GM20000 (cell line): ENCODE results near the gene TMCC2.

Source experiments
- DNase-seq: peaks from one replicate; pipeline ENCODE4 v3.0.0; 2012; ENCODE audit warnings: low spot score
- TF ChIP-seq, protein P1 (sequence below): IDR thresholded peaks from 2 replicates; pipeline ENCODE4 v1.5.1; 2012; ENCODE audit warnings: mild to moderate bottlenecking, control low read depth; ENCODE audit errors: extremely low read depth, missing control alignments

The TMCC2 gene

GRCh38 chr1:205257735-205258134 is 30.0 kb downstream of the TMCC2 start:
- TF ChIP-seq, protein P1, sequence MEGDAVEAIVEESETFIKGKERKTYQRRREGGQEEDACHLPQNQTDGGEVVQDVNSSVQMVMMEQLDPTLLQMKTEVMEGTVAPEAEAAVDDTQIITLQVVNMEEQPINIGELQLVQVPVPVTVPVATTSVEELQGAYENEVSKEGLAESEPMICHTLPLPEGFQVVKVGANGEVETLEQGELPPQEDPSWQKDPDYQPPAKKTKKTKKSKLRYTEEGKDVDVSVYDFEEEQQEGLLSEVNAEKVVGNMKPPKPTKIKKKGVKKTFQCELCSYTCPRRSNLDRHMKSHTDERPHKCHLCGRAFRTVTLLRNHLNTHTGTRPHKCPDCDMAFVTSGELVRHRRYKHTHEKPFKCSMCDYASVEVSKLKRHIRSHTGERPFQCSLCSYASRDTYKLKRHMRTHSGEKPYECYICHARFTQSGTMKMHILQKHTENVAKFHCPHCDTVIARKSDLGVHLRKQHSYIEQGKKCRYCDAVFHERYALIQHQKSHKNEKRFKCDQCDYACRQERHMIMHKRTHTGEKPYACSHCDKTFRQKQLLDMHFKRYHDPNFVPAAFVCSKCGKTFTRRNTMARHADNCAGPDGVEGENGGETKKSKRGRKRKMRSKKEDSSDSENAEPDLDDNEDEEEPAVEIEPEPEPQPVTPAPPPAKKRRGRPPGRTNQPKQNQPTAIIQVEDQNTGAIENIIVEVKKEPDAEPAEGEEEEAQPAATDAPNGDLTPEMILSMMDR: no peak

DNA sequence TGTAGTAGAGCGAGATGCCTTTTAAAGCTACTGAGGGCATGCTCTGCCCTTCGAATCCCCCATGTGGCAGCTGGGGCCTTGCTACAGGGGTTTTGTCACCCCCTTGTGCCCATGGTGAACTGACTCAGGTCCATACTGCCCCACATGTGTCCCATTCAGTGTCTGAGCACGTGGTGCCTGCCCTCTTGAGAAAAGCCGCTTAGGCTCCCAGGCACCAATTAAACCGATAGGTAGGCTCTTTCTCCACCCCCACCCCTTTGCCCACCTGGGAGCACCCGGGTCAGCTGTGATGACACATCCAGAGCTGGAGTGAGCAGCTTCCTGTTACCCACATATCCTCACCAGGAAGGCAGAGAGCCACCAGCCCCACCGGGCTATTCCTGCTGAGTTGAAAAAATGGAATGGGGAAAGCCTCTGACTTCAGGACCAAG is 30.5 kb downstream of the TMCC2 start:
- TF ChIP-seq, protein P1: no peak
- DNase-seq: no peak

More at GRCh38 chr1:205257735-205258134, 30.0 kb downstream of the TMCC2 start:
- DNase-seq: no peak

DNA sequence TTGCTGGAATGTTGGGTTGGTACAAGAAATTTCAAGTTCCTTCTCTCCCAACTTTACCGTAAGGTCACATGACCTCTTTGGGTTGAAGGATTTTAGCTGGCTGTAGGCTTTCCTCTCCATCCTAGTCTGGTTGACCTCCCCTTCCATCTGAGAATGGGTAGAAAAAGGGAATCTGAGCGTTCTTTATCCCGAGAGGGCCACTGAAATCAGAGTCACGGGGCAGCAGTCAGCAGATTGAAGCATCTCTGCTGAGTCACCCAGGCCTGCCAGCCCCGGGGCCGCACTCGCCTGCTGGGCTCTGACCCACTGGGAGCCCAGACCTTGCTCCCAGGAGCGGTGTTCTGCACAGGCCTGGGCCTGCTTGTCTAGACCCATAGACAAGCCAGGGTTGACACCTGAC is 31.0 kb downstream of the TMCC2 start:
- no peak for DNase-seq

DNA sequence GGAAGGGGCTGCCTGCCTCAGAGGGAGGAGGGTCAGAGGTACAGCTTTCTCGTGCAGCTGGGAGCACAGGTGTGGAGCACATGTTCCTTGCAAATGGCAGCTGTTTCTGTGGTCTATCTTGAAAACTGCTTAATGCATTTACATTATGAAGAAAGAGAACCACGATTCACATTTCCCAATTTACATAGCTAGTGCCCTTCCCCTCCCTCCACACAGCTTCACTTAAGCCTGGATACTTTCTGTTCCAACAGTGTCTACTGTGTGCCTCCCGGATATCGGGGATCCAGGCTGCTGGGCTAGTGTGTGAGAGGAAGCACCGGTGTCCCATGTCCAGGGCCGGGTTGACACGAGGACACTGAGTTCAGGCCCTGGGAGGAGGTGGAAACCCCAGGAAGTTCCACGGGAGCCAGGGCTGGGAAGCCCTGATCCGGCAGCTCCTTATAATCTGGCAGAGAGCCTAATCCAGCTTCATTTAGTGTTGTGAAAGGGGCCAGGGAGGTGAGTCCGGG is 31.6 kb downstream of the TMCC2 start:
- TF ChIP-seq, protein P1: no peak
- DNase-seq: no peak

More for the DNA sequence above, 31.0 kb downstream of the TMCC2 start:
- TF ChIP-seq, protein P1: no peak

- TF ChIP-seq, protein P1: no peak
- no peak for DNase-seq
These were observed 32.3 kb downstream of the TMCC2 start for GRCh38 chr1:205259998-205260397.

DNA sequence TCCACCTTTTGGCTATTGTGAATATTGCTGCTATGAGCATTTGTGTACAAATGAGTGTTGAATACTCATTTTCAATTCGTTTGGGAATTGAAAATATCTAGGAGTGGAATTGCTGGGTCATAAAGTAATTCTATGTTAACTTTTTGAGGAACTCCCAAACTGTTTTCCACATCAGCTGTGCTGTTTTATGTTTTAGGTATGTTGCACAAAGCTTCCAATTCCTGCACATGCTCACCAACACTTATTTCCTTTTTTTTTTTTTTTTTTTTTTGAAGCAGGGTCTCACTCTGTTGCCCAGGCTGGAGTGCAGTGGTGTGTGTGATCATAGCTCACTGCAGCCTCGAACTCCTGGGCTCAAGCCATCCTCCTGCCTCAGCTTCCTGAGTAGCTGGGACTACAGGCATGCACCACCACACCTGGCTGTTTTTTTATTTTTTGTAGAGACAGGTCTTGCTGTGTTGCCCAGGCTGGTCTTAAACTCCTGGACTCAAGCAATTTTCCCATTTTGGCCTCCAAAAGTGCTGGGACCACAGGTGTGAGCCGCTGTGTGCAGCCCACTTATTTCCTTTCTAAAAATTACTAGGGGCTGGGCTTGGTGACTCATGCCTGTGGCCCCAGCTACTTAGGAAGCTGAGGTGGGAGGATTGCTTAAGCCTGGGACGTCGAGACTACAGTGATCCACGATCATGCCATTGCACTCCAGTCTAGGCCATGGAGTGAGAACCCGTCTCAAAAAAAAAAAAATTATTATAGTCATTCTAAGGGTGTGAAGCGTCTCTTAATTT is 33.4 kb downstream of the TMCC2 start:
- DNase-seq: no peak
- TF ChIP-seq, protein P1: no peak

DNA sequence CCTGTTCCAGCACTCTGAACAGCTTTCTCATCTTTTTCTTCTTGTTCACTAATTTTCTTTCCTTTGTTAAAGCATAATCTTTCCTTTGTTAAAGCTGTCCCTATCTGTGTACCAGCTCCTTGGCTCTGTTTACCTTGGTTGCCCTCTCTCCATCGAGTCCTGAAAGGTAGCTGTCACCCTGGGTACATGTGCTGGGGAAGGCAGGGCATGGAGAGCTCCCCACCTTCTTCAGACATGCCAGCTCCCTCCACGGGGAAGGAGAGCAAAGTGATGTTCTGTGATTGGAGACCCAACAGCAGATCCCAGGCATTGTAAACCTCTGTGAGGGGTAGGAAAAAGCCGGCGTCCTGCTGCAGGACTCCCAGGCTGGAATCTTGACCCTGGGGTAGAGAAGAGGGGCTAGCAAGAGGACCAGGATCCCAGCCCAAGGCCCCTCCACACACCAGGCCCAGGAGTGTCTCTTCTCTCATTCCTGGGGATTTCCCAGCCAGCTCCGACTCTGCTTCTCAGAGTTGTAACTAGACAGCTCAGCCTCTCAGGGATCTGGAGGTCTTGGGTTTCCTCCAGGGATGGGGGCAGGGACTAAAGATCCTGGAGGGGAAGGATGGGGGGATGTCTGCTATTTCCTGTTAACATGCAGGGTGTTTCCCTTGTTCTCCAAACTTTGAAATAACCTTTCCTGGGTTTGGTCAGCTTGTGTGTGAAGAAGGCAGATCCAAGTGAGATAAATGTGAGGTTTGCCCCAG is 34.4 kb downstream of the TMCC2 start:
- DNase-seq: no peak
- TF ChIP-seq, protein P1: no peak
